MM.1S (cell line): ENCODE data around the gene PACRG.

Experiments
- DNase-seq: peaks from one replicate; pipeline ENCODE4 v3.0.0-alpha.2; 2015
- H2AFZ ChIP-seq: fragments of 300-600 bp; sonication (generic); 2 replicates; pipeline ENCODE4 v1.6.0; 2016; ENCODE audit warnings: antibody characterized with exemption, low read length
- H3F3A ChIP-seq: fragments of 300-600 bp; sonication (generic); 2 replicates; pipeline ENCODE4 v1.6.1; 2016; ENCODE audit warnings: mild to moderate bottlenecking, antibody characterized with exemption, low read length, moderate library complexity, mixed read lengths; ENCODE audit not compliant: insufficient read depth
- H3K27ac ChIP-seq: fragments of 300-600 bp; sonication (generic); 2 replicates; pipeline ENCODE4 v1.5.1; 2016; ENCODE audit warnings: mild to moderate bottlenecking, low read length
- H3K27me3 ChIP-seq: fragments of 300-600 bp; sonication (generic); replicated peaks from 2 replicates; pipeline ENCODE4 v1.6.0; 2016; ENCODE audit warnings: low read length; ENCODE audit not compliant: insufficient read depth
- H3K36me3 ChIP-seq: fragments of 300-600 bp; sonication (generic); replicated peaks from 2 replicates; pipeline ENCODE4 v1.6.1; 2016; ENCODE audit warnings: mild to moderate bottlenecking, low read length, mixed read lengths; ENCODE audit not compliant: insufficient read depth
- H3K4me1 ChIP-seq: fragments of 300-600 bp; sonication (generic); 2 replicates; pipeline ENCODE4 v1.6.1; 2016; ENCODE audit warnings: low read length, mixed read lengths
- H3K4me2 ChIP-seq: fragments of 300-600 bp; sonication (generic); 2 replicates; pipeline ENCODE4 v1.6.0; 2016; ENCODE audit warnings: low read depth, low read length
- H3K4me3 ChIP-seq: fragments of 300-600 bp; sonication (generic); 2 replicates; pipeline ENCODE4 v1.5.1; 2016; ENCODE audit warnings: low read length, mixed read lengths
- H3K79me2 ChIP-seq: fragments of 300-600 bp; sonication (generic); 2 replicates; pipeline ENCODE4 v1.6.1; 2016; ENCODE audit warnings: mixed run types, low read length, mixed read lengths
- H3K9ac ChIP-seq: fragments of 300-600 bp; sonication (generic); 2 replicates; pipeline ENCODE4 v1.6.1; 2016; ENCODE audit warnings: low read length, mixed read lengths
- H3K9me2 ChIP-seq: fragments of 300-600 bp; sonication (generic); replicated peaks from 2 replicates; pipeline ENCODE4 v1.6.1; 2016; ENCODE audit warnings: mild to moderate bottlenecking, low read length, mixed read lengths; ENCODE audit not compliant: insufficient read depth
- H3K9me3 ChIP-seq: fragments of 300-600 bp; sonication (generic); replicated peaks from 2 replicates; pipeline ENCODE4 v1.6.1; 2016; ENCODE audit warnings: mild to moderate bottlenecking, low read length, mixed read lengths; ENCODE audit not compliant: insufficient read depth
- H4K20me1 ChIP-seq: fragments of 300-600 bp; sonication (generic); 2 replicates; pipeline ENCODE4 v1.6.1; 2016; ENCODE audit warnings: mild to moderate bottlenecking, low read length, moderate library complexity, mixed read lengths; ENCODE audit not compliant: insufficient read depth
- CTCF ChIP-seq: fragments of 300-600 bp; sonication (generic); IDR thresholded peaks from 2 replicates; pipeline ENCODE4 v1.5.1; 2016; ENCODE audit warnings: antibody characterized with exemption, low read length, mixed read lengths
- EZH2 ChIP-seq: fragments of 300-600 bp; sonication (generic); optimal IDR thresholded peaks from 2 replicates; pipeline ENCODE3; 2017; ENCODE audit warnings: low read depth, mild to moderate bottlenecking, antibody characterized with exemption, low read length, mixed read lengths
- EZH2phosphoT487 ChIP-seq: fragments of 300-600 bp; sonication (generic); IDR thresholded peaks from 2 replicates; pipeline ENCODE4 v1.6.1; 2018; ENCODE audit warnings: antibody characterized with exemption, low read length

The PACRG gene

DNA sequence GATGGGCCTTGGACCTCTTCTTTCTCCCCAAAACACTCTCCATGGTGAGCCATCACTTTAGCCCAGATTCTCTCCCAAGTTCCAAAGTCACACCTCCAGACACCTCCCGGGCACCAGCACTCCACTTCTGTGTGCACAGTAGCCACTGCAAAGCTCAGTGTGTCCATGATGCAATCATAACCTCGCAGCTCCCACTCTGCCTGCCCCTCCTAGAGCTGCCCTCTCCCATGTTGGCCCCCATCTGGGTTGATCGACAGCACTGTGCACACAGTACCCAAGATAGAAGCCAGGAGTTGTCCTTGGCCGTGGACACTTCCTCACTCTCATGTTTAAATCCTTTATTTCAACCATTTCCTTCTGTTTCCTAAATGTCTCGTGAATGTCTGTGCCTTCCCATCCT lies 293.3 kb downstream of the PACRG start:
- no peaks in the 10 kb centered on the region for H3K27me3 ChIP-seq
- H3K9me2 ChIP-seq = no peaks in the 10 kb centered on the region
- no peaks in the 10 kb centered on the region for H3F3A ChIP-seq
- no peaks in the 10 kb centered on the region for H3K4me1 ChIP-seq
- H4K20me1 ChIP-seq = no peaks in the 10 kb centered on the region
- H2AFZ ChIP-seq = no peak overlapping the region
- H3K9me3 ChIP-seq = no peaks in the 10 kb centered on the region
- H3K27ac ChIP-seq = no peak overlapping the region
- H3K4me2 ChIP-seq = no peak overlapping the region
- no peak overlapping the region for H3K4me3 ChIP-seq
- no peaks in the 10 kb centered on the region for H3K36me3 ChIP-seq
- no peak overlapping the region for H3K9ac ChIP-seq
- no peak for TF ChIP-seq CTCF
- no peak for TF ChIP-seq EZH2
- no peak for TF ChIP-seq EZH2phosphoT487
- DNase-seq = no peak
- H3K79me2 ChIP-seq = no peaks in the 10 kb centered on the region

DNA sequence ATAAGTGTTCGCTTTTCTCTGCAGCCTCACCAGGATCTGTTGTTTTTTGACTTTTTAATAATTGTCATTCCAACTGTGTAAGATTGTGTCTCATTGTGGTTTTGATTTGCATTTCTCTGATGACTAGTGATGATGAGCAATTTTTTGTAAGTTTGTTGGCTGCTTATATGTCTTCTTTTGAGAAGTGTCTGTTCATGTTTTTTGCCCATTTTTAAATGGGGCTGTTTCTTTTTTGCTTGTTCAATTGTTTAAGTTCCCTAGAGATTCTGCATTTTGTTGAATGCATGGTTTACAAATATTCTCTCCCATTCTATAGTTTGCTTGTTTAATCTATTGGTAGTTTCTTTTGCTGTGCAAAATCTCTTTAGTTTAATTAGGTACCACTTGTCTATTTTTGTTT lies 295.9 kb downstream of the PACRG start:
- Histone ChIP-seq H3K9me2 (no peaks in the 10 kb centered on the region), H3K4me1 (no peaks in the 10 kb centered on the region), H3K79me2 (no peaks in the 10 kb centered on the region), H3K4me3 (no peak overlapping the region), H3K4me2 (no peak overlapping the region), H3K27me3 (no peaks in the 10 kb centered on the region), H3K27ac (no peak overlapping the region), H3K36me3 (no peaks in the 10 kb centered on the region), H3K9ac (no peak overlapping the region), H3F3A (no peaks in the 10 kb centered on the region), H3K9me3 (no peaks in the 10 kb centered on the region), H4K20me1 (no peaks in the 10 kb centered on the region), H2AFZ (no peak overlapping the region)
- DNase-seq = no peak
- TF ChIP-seq CTCF (no peak), EZH2phosphoT487 (no peak), EZH2 (no peak)

DNA sequence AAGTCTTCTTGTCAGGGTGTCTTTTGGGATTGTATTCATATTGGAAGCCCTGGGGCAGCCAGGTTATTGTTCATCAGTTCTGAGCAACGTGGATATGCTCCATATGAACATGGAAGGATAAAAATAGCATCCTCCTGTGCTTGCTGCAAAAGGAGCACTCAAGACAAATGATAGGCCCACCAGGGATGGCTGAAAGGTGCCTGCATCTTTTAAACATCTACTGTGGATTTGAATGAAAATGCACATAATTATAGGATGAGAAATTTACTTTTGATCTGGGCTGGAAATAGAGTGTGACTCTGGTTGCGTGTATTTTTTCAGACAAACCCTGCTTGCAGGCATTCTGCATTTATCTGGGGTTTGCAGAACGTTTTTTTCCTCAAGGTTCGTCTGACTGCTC lies 299.1 kb downstream of the PACRG start:
- Histone ChIP-seq H3K27me3 (no peaks in the 10 kb centered on the region), H2AFZ (no peak overlapping the region), H3K4me2 (no peak overlapping the region), H3K36me3 (no peaks in the 10 kb centered on the region), H3K79me2 (no peaks in the 10 kb centered on the region), H3K9ac (no peak overlapping the region), H3K4me3 (no peak overlapping the region), H3F3A (no peaks in the 10 kb centered on the region), H3K9me3 (no peaks in the 10 kb centered on the region), H3K27ac (no peak overlapping the region), H4K20me1 (no peaks in the 10 kb centered on the region), H3K9me2 (no peaks in the 10 kb centered on the region), H3K4me1 (no peaks in the 10 kb centered on the region)
- no peak for TF ChIP-seq CTCF
- TF ChIP-seq EZH2phosphoT487 = no peak
- TF ChIP-seq EZH2 = no peak
- DNase-seq = no peak

DNA sequence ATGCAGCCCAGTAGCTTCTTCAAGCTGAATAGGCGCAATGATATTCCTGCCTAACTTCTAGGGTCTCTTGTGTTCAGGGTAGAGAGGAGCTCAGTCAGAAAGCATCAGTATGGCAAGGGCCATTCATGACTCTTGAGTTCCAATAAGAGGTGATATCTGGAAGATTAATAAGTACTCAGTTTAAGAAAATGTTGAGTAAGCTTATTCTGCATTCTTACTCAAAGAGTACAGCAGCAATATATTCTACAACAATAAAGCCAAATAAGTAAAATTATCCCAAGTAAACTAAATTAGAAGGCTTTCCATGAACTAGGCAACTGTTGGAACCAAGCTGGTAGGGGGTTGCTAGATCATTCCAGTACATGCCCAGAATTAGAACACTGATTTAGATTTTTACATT lies 303.2 kb downstream of the PACRG start:
- Histone ChIP-seq H3K9ac (no peak overlapping the region), H3K4me1 (no peaks in the 10 kb centered on the region), H3K4me3 (no peak overlapping the region), H3K9me3 (no peaks in the 10 kb centered on the region), H3K9me2 (no peaks in the 10 kb centered on the region), H3K4me2 (no peak overlapping the region), H4K20me1 (no peaks in the 10 kb centered on the region), H3K36me3 (no peaks in the 10 kb centered on the region), H2AFZ (no peak overlapping the region), H3K79me2 (no peaks in the 10 kb centered on the region), H3K27me3 (no peaks in the 10 kb centered on the region), H3F3A (no peaks in the 10 kb centered on the region), H3K27ac (no peak overlapping the region)
- DNase-seq = no peak
- no peak for TF ChIP-seq EZH2phosphoT487
- no peak for TF ChIP-seq CTCF
- no peak for TF ChIP-seq EZH2
